ENCODE measurements around the gene MDH2.

DNA sequence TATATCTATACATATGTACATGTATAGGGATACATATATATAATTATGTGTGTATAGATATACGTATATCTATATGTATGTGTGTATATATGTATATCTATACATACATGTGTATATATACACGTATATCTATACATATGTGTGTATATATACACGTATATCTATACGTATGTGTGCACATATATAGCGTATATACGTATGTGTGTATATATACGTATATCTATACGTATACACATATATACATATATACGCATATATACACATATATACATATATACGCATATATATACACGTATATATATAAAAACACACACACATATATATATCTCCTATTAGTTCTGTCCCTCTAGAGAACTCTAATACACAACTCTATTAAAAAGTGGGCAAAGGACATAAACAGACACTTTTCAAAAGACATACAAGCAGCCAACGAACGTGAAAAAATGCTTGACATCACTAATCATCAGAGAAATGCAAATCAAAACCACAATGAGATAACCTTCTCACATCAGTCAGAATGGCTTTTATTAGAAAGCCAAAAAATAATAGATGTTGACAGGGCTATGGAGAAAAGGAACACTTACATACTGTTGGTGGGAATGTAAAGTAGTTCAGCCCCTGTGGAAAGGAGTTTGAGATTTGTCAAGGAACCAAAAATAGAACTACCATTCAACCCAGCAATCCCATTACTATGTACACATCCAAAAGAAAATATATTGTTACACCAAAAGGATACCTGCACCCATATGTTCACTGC, 31.5 kb upstream of the MDH2 start:
- no peak for TF ChIP-seq POLR2A (IDR thresholded peaks at IDR 0.05)
- TF ChIP-seq, protein P1, sequence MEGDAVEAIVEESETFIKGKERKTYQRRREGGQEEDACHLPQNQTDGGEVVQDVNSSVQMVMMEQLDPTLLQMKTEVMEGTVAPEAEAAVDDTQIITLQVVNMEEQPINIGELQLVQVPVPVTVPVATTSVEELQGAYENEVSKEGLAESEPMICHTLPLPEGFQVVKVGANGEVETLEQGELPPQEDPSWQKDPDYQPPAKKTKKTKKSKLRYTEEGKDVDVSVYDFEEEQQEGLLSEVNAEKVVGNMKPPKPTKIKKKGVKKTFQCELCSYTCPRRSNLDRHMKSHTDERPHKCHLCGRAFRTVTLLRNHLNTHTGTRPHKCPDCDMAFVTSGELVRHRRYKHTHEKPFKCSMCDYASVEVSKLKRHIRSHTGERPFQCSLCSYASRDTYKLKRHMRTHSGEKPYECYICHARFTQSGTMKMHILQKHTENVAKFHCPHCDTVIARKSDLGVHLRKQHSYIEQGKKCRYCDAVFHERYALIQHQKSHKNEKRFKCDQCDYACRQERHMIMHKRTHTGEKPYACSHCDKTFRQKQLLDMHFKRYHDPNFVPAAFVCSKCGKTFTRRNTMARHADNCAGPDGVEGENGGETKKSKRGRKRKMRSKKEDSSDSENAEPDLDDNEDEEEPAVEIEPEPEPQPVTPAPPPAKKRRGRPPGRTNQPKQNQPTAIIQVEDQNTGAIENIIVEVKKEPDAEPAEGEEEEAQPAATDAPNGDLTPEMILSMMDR (IDR thresholded peaks at IDR 0.05) = no peak

Measured in esophagus squamous epithelium (tissue), 4 donors.